HCT116 (cell line): Measurements from ENCODE around the gene SNCA.

Experiments used
- POLR2A ChIP-seq: IDR thresholded peaks from 2 replicates; pipeline ENCODE4 v1.7.0; 2011; ENCODE audit warnings: borderline replicate concordance; ENCODE audit not compliant: insufficient read depth, insufficient read length; ENCODE audit errors: extremely low read depth
- TF ChIP-seq, protein P1 (sequence below), 3 experiments: fragments of 200-600 bp in 1 of 3; sonication (generic) in 1 of 3; IDR thresholded peaks in 2 of 3; conservative IDR thresholded peaks in 1 of 3; 2 replicates each; pipeline ENCODE4 v1.5.1; 2012 to 2017; ENCODE audit warnings: low read depth in 2 of 3, low read length in 2 of 3, antibody characterized with exemption in 1 of 3, borderline replicate concordance in 1 of 3, control low read depth in 1 of 3, mild to moderate bottlenecking in 1 of 3, mixed read lengths in 1 of 3, mixed run types in 1 of 3, moderate library complexity in 1 of 3; ENCODE audit not compliant: insufficient read depth in 1 of 3

- no peak for TF ChIP-seq POLR2A
- TF ChIP-seq, protein P1, sequence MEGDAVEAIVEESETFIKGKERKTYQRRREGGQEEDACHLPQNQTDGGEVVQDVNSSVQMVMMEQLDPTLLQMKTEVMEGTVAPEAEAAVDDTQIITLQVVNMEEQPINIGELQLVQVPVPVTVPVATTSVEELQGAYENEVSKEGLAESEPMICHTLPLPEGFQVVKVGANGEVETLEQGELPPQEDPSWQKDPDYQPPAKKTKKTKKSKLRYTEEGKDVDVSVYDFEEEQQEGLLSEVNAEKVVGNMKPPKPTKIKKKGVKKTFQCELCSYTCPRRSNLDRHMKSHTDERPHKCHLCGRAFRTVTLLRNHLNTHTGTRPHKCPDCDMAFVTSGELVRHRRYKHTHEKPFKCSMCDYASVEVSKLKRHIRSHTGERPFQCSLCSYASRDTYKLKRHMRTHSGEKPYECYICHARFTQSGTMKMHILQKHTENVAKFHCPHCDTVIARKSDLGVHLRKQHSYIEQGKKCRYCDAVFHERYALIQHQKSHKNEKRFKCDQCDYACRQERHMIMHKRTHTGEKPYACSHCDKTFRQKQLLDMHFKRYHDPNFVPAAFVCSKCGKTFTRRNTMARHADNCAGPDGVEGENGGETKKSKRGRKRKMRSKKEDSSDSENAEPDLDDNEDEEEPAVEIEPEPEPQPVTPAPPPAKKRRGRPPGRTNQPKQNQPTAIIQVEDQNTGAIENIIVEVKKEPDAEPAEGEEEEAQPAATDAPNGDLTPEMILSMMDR (IDR thresholded peaks at IDR 0.05 in 2 of 3, conservative IDR thresholded peaks at IDR 0.05 in 1 of 3; ENCODE audit: borderline replicate concordance in 1 of 3, insufficient read depth in 1 of 3, low read depth in 2 of 3, low read length in 2 of 3): no peak
Measured at GRCh38 chr4:89878611-89879010, 41.6 kb upstream of the SNCA start.
